Gastroesophageal sphincter (tissue), 4 donors: Measurements from ENCODE around the gene NOP16. TPM values are rescaled to one million over a fixed set of nuclear protein-coding genes. Genes with fewer than 3 reads are reported as not detected.
A peak's percentile ranks its signal among the peaks of the same experiment; 100 is the strongest.

Experiments
- ATAC-seq: fragments of 150-250 bp; one replicate; pipeline ENCODE4 v1.9.1; 2016; ENCODE audit warnings: mild to moderate bottlenecking, moderate library complexity
- H3K27ac ChIP-seq, 4 donors: fragments of 200-600 bp; sonication (generic) in 3 of 4; 1 replicate in 3 of 4; 2 replicates in 1 of 4; pipeline ENCODE4 v1.5.1; 2016 to 2019
- H3K27me3 ChIP-seq: fragments of 200-600 bp; sonication (generic); one replicate; pipeline ENCODE4 v1.5.1; 2019
- H3K36me3 ChIP-seq, 2 donors: fragments of 200-600 bp; sonication (generic); one replicate each; pipeline ENCODE4 v1.5.1; 2019; ENCODE audit warnings: control low read depth in 1 of 2
- H3K4me1 ChIP-seq, 3 donors: fragments of 200-600 bp; sonication (generic); 1 replicate in 2 of 3; 2 replicates in 1 of 3; pipeline ENCODE4 v1.5.1; 2016 to 2019; ENCODE audit warnings: control low read depth in 2 of 3
- H3K4me3 ChIP-seq, 2 donors: fragments of 200-600 bp; sonication (generic); one replicate each; pipeline ENCODE4 v1.5.1; 2019; ENCODE audit warnings: mild to moderate bottlenecking in 1 of 2, moderate library complexity in 1 of 2
- H3K9me3 ChIP-seq, 3 donors: fragments of 200-600 bp; sonication (generic); one replicate each; pipeline ENCODE4 v1.5.1; 2017 to 2019; ENCODE audit warnings: control low read depth in 2 of 3
- CTCF ChIP-seq, 4 experiments: fragments of 200-600 bp in 2 of 4; fragments of 450-650 bp in 2 of 4; sonication (generic) in 1 of 4; IDR thresholded peaks; one replicate each; pipeline ENCODE4 v1.5.1; 2017 to 2019; ENCODE audit warnings: antibody characterized with exemption in 4 of 4, mild to moderate bottlenecking in 2 of 4, moderate library complexity in 2 of 4
- EP300 ChIP-seq: sonication (generic); formaldehyde crosslinking; IDR thresholded peaks from one replicate; pipeline ENCODE4 v1.6.1; 2017; ENCODE audit warnings: antibody characterized with exemption, mild to moderate bottlenecking
- POLR2A ChIP-seq, 2 donors: fragments of 450-650 bp; IDR thresholded peaks; one replicate each; pipeline ENCODE4 v1.6.1; 2017; ENCODE audit warnings: antibody characterized with exemption in 2 of 2, mild to moderate bottlenecking in 2 of 2, moderate library complexity in 1 of 2
- POLR2AphosphoS5 ChIP-seq: sonication (generic); formaldehyde crosslinking; IDR thresholded peaks from one replicate; pipeline ENCODE4 v1.6.1; 2017; ENCODE audit warnings: antibody characterized with exemption
- WGBS, 2 donors: methylation state at CpG; one replicate each; pipeline ENCODE4 v1.1.5; 2018; ENCODE audit warnings: low coverage in 1 of 2; 5-methylcytosine and 5-hydroxymethylcytosine counted together
- total RNA-seq, 4 donors: library from RNA; depleted of rRNA; stranded (reverse); fragments of >200 nt; gene quantifications; one replicate each; pipeline ENCODE4 v1.1.0, GENCODE V29; 2016

The NOP16 gene
- total RNA-seq = 10 to 100 TPM in 3 of 4 donors, 1 to 10 TPM in 1; 9.1 to 22.3 (median 14.3) TPM

GRCh38 chr5:176388444-176389134, at the start of gene NOP16, which contains the start of gene HIGD2A:
Gene NOP16, minus strand, starts transcription at chr5:176388598. Its CDS starts 59 bp downstream, at chr5:176388539.
Gene HIGD2A, plus strand, starts transcription at chr5:176388751. Its CDS starts 69 bp downstream, at chr5:176388820.
- Histone ChIP-seq H3K27me3 (no peaks in the 10 kb centered on the region), H3K4me3 (peak within 1 kb of the TSS; percentile 92 to 93), H3K4me1 (peaks cover 6 to 43% (median 7%) of the 10 kb centered on the region in 3 donors), H3K27ac (peak within 1 kb of the TSS; percentile 74 to 97 (median 95)), H3K36me3 (peaks cover 0 to 57% of the 10 kb centered on the region in 2 donors), H3K9me3 (no peaks in the 10 kb centered on the region)
- TF ChIP-seq EP300 (no peak), POLR2AphosphoS5 (peak; percentile 64), CTCF (IDR thresholded peaks at IDR 0.05) (peak in 2 of 4 experiments; percentile 47 to 57)
- peak; percentile 97 for ATAC-seq
- 0 to 2% methylated on average over 9 to 21 of the region's 47 CpGs for WGBS, 2 donors

GRCh38 chr5:176436656-176437055, 48.3 kb upstream of the NOP16 start:
- Histone ChIP-seq H3K4me1 (no peaks in the 10 kb centered on the region), H3K27me3 (peaks cover 30% of the 10 kb centered on the region), H3K36me3 (no peaks in the 10 kb centered on the region), H3K4me3 (no peak overlapping the region), H3K27ac (no peak overlapping the region), H3K9me3 (no peaks in the 10 kb centered on the region)
- TF ChIP-seq EP300 (no peak), CTCF (IDR thresholded peaks at IDR 0.05) (no peak), POLR2A (IDR thresholded peaks at IDR 0.05) (no peak), POLR2AphosphoS5 (no peak)
- 38 to 44% methylated on average over 5 of the region's 5 CpGs for WGBS, 2 donors
- ATAC-seq = no peak

- no peak for ATAC-seq
- no peak overlapping the region for H3K27ac ChIP-seq
- H3K4me1 ChIP-seq = no peaks in the 10 kb centered on the region
- TF ChIP-seq POLR2AphosphoS5 (no peak), POLR2A (IDR thresholded peaks at IDR 0.05) (no peak), CTCF (IDR thresholded peaks at IDR 0.05) (no peak)
- H3K4me3 ChIP-seq = no peak overlapping the region
- H3K36me3 ChIP-seq = no peaks in the 10 kb centered on the region
- 89% methylated on average over 3 of the region's 5 CpGs; no CpG with 5 or more reads in 1 of the 2 donors for WGBS, 2 donors
- peaks cover 14% of the 10 kb centered on the region for H3K27me3 ChIP-seq
- no peaks in the 10 kb centered on the region for H3K9me3 ChIP-seq
Measured at GRCh38 chr5:176432707-176433106, 44.3 kb upstream of the NOP16 start.

- Histone ChIP-seq H3K4me1 (no peaks in the 10 kb centered on the region), H3K36me3 (no peaks in the 10 kb centered on the region), H3K27me3 (peaks cover 11% of the 10 kb centered on the region), H3K27ac (no peak overlapping the region), H3K4me3 (no peak overlapping the region), H3K9me3 (no peaks in the 10 kb centered on the region)
- ATAC-seq = no peak
- 58% methylated on average over 3 of the region's 4 CpGs; no CpG with 5 or more reads in 1 of the 2 donors for WGBS, 2 donors
- TF ChIP-seq POLR2AphosphoS5 = no peak
- TF ChIP-seq CTCF (IDR thresholded peaks at IDR 0.05) = no peak
- no peak for TF ChIP-seq EP300
- TF ChIP-seq POLR2A (IDR thresholded peaks at IDR 0.05) = no peak
Measured at GRCh38 chr5:176429972-176430371, 41.6 kb upstream of the NOP16 start.

GRCh38 chr5:176427971-176428370, 39.6 kb upstream of the NOP16 start:
- no peaks in the 10 kb centered on the region for H3K9me3 ChIP-seq
- WGBS, 2 donors = 47 to 69% methylated on average over 1 to 4 of the region's 4 CpGs
- H3K27me3 ChIP-seq = peaks cover 10% of the 10 kb centered on the region
- H3K36me3 ChIP-seq = no peaks in the 10 kb centered on the region
- no peak overlapping the region for H3K27ac ChIP-seq
- ATAC-seq = no peak
- no peaks in the 10 kb centered on the region for H3K4me1 ChIP-seq
- H3K4me3 ChIP-seq = no peak overlapping the region
- TF ChIP-seq EP300 (no peak), CTCF (IDR thresholded peaks at IDR 0.05) (no peak), POLR2AphosphoS5 (no peak), POLR2A (IDR thresholded peaks at IDR 0.05) (no peak)
